Fibroblast of villous mesenchyme (primary cell): ENCODE data around the gene LIPC. TPM values are rescaled to one million over a fixed set of nuclear protein-coding genes. Genes with fewer than 3 reads are reported as not detected.
"Not testable (repeated sequence)": the region's sequence is repeated elsewhere in the genome, so short reads cannot be mapped to it uniquely, and the experiment has no call there.

Source experiments
- DNase-seq: peaks from one replicate; pipeline ENCODE4 v3.0.0-alpha.2; 2010; ENCODE audit warnings: low read depth
- H3K4me3 ChIP-seq: 2 replicates; pipeline ENCODE4 v1.5.1; 2011; ENCODE audit warnings: low read depth, mild to moderate bottlenecking, low read length
- total RNA-seq: library from RNA; depleted of rRNA; stranded (reverse); fragments of >200 nt; gene quantifications from 2 replicates; pipeline ENCODE4 v1.2.3, GENCODE V29; 2012
- TF ChIP-seq, protein P1 (sequence below): IDR thresholded peaks from 2 replicates; pipeline ENCODE4 v1.5.1; 2012; ENCODE audit warnings: low read depth, mild to moderate bottlenecking, low read length; ENCODE audit not compliant: insufficient read depth

The LIPC gene
- total RNA-seq, 1 donor, result 0.86 TPM

DNA sequence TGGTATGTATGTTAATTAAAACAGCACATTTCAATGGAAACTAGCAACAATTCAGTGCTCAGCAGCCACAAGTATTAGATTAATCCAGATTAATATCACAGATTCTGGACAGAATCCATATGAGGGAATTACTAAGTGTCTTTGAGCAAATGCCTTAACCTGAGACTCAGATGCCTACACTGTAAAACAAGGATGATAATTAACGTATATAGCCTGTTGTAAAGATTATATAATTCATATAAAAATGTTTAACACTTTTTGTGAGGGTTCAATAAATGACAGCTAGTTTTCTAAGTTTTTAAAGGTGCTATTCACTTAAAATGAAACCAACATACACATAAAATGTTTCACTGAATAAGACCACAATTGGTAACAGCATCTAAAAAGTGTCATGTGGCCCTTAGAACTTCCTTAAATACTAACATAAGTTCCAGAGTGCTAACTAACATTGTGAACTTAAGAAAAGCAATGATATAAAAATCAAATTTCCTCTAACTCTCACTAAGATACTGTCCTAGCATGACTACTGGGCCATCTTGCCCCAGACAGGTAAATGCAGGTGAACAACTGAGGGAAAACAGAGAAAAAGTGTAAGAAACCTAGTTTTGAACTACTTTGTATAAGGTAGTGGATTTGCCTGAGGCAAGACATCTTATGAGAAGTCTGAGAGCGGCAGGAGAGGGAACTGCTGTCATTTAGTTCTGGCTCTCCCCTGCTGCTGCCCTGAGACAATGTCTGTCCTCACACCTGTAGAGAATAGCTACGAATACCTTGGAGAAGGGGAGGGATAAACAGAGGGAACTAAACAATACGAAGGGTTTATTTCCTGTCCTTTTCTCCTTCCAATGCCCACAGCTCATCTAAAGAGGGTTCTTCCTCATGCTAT, 166.4 kb downstream of the LIPC start:
- no peak for DNase-seq
- H3K4me3 ChIP-seq, result no peak overlapping the region
- TF ChIP-seq, protein P1, sequence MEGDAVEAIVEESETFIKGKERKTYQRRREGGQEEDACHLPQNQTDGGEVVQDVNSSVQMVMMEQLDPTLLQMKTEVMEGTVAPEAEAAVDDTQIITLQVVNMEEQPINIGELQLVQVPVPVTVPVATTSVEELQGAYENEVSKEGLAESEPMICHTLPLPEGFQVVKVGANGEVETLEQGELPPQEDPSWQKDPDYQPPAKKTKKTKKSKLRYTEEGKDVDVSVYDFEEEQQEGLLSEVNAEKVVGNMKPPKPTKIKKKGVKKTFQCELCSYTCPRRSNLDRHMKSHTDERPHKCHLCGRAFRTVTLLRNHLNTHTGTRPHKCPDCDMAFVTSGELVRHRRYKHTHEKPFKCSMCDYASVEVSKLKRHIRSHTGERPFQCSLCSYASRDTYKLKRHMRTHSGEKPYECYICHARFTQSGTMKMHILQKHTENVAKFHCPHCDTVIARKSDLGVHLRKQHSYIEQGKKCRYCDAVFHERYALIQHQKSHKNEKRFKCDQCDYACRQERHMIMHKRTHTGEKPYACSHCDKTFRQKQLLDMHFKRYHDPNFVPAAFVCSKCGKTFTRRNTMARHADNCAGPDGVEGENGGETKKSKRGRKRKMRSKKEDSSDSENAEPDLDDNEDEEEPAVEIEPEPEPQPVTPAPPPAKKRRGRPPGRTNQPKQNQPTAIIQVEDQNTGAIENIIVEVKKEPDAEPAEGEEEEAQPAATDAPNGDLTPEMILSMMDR, result no peak

DNA sequence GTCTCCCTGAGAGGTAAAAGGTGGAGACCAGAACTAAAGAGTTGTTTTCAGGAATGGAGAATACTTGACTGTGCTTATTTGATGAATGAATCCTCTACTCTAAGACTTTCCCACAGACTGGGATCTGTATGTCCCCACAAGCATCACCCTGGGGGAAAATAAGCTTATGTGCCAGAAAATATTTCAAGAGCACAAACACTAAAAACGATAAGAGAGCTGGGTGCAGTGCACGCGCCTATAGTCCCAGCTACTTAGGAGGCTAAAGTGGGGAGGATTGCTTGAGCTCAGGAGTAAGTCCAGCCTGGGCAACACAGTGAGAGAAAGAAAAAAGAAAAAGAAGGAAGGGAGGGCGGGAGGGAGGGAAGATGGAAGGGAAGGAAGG, 167.0 kb downstream of the LIPC start:
- no peak overlapping the region for H3K4me3 ChIP-seq
- TF ChIP-seq, protein P1, result no peak
- no peak for DNase-seq

DNA sequence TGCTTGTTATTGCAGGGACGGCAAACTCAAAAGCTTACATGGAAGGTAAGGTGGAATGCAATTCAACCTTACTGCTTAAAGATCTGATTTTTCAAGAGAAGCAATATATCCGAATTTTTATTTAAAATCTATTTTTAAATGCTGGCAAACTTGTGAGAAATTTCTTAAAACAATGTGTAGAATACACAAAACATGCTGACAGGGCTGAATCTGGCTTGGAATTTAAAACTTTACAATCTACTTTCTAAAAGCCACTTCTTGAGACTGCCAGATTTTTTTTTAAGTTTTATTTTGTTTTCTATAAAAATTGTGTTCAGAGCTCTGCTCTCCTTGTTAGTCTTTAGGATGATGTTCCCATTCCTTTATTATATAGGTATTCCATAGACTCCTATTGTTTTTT, 171.0 kb downstream of the LIPC start:
- TF ChIP-seq, protein P1, result no peak
- no peak overlapping the region for H3K4me3 ChIP-seq
- no peak for DNase-seq

DNA sequence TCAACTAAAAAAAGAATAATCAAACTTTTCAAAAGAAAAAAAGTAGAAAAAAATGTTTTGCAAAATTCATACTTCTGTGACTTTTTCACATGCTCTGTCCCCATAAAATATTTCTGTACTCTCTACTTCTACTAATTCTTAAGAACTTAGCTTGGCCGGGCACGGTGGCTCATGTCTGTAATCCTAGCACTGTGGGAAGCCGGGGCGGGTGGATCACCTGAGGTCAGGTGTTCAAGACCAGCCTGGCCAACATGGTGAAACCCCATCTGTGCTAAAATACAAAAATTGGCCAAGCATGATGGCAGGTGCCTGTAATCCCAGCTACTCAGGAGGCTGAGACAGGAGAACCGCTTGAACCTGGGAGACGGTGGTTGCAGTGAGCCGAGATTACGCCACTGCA, 172.1 kb downstream of the LIPC start:
- not testable (repeated sequence) for DNase-seq, H3K4me3 ChIP-seq

DNA sequence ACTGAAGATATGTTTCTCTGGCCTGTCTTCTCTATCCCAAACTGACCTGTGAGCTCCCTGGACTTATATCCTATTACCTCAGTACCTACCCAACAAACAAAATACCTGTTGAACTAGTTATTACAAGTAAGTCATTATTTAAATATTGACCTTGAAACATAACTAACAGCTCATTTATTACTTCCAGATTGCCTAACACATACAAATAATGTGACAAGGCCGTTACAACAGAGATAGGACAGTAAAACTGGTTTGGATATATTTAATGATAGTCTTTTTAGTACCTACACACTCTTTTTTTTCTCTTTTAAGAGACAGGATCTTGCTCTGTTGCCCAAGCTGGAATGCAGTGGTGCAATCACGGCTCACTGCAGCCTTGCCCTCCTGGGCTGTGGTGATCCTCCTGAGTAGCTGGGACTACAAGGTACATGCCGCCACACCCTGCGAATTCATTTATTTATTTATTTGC, 172.7 kb downstream of the LIPC start:
- H3K4me3 ChIP-seq, result no peak overlapping the region
- DNase-seq, result peak; percentile 4
- TF ChIP-seq, protein P1, result no peak

DNA sequence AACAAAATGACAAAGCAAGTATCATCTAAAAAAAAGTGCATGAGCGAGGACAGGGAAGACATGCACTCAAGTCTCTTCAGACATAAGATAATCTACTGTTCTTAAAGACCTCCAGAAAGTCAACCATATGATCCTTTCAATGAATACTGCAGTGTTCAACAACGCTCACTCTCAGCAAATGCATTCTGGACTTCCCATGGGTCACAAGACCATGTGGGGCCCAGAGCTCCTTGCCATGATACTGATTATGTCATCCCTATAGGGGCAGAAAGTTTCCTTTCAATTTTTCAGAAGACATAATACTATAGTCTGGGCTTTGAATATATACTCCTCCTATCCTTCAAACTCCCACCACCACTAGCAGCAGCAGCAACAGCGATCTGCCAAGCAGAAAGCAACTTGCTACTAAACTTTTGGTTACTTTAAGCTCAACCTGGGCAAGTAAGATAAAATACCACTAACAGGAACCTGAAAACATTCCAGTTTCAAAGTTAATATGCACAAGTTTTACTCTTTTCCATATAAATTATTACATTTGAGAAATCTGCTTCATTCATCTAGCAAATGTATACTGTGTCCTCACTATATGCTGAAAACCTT, 174.2 kb downstream of the LIPC start:
- TF ChIP-seq, protein P1, result no peak
- DNase-seq, result no peak
- H3K4me3 ChIP-seq, result no peak overlapping the region

DNA sequence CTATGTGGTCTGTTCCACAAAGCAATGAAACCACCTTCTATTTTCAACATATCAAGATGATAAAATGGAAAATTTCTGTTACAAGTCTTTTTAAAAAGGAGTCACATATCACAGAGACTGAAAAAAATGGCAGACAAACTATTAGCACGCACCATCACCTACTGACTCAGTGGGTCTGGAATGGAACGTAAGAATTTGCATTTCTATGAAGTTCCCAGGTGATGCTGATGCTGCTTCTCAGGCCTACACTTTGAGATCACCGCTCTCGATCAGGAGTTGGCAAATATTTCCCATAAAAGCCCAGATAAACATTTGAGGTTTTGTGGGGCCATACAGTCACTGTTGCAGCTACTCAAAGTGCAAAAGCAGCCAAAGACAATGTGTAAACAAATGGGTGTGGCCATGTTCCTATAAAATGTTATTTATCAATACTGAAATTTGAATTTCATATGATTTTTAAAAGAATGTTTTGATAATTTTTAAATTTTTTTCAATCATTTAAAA, 174.8 kb downstream of the LIPC start:
- DNase-seq, result peak; percentile 64
- TF ChIP-seq, protein P1, result no peak

More for the DNA sequence above, 174.8 kb downstream of the LIPC start:
- no peak overlapping the region for H3K4me3 ChIP-seq
